Uterus (tissue), 2 donors: Measurements from ENCODE around the gene IFIT3.
A peak's percentile ranks its signal among the peaks of the same experiment; 100 is the strongest.

Experiments
- CTCF ChIP-seq, 4 experiments: fragments of 200-600 bp in 2 of 4; fragments of 450-650 bp in 2 of 4; sonication (generic) in 2 of 4; IDR thresholded peaks; one replicate each; pipeline ENCODE4 v1.5.1; 2016 to 2019; ENCODE audit warnings: antibody characterized with exemption in 4 of 4, mild to moderate bottlenecking in 2 of 4, moderate library complexity in 1 of 4
- POLR2A ChIP-seq, 2 donors: fragments of 450-650 bp; IDR thresholded peaks; one replicate each; pipeline ENCODE4 v1.6.1; 2016; ENCODE audit warnings: antibody characterized with exemption in 2 of 2, mild to moderate bottlenecking in 1 of 2, moderate library complexity in 1 of 2

- no peak for TF ChIP-seq CTCF (IDR thresholded peaks at IDR 0.05)
- TF ChIP-seq POLR2A (IDR thresholded peaks at IDR 0.05): peak; percentile 56 to 66
Measured at GRCh38 chr10:89301721-89302445, 25.9 kb upstream of the IFIT3 start, which contains the start of gene IFIT2.
